SW 1271 (cell line): Measurements from ENCODE around the gene PRPF19.
A peak's percentile ranks its signal among the peaks of the same experiment; 100 is the strongest.

ENCODE experiments used
- DNase-seq, 2 experiments: peaks; one replicate each; lab custom pipeline; 2025; lab: John Stamatoyannopoulos, UW

The PRPF19 gene

GRCh38 chr11:60842668-60843600 lies 63.5 kb downstream of the PRPF19 start:
- DNase-seq: no peak

- DNase-seq: peak; percentile 80 to 88
Measured at GRCh38 chr11:60841797-60842667, 64.4 kb downstream of the PRPF19 start, which contains the start of gene CCDC86. Gene CCDC86, plus strand, starts transcription at chr11:60842113. Its CDS starts 12 bp downstream, at chr11:60842125.
